SK-N-MC (cell line): ENCODE measurements around the gene KRTAP10-8.

Experiments used
- EZH2 ChIP-seq: fragments of 200-600 bp; sonication (generic); IDR thresholded peaks from one replicate; pipeline ENCODE4 v1.6.1; 2017; ENCODE audit warnings: antibody characterized with exemption
- FOXP2 ChIP-seq: optimal IDR thresholded peaks from 2 replicates; pipeline ENCODE3; 2011; ENCODE audit warnings: mild to moderate bottlenecking, moderate library complexity; ENCODE audit not compliant: insufficient read depth; ENCODE audit errors: extremely low read length, control extremely low read depth
- POLR2AphosphoS5 ChIP-seq: IDR thresholded peaks from 2 replicates; pipeline ENCODE4 v1.6.1; 2012; ENCODE audit warnings: mild to moderate bottlenecking, low read depth, low read length, borderline replicate concordance

DNA sequence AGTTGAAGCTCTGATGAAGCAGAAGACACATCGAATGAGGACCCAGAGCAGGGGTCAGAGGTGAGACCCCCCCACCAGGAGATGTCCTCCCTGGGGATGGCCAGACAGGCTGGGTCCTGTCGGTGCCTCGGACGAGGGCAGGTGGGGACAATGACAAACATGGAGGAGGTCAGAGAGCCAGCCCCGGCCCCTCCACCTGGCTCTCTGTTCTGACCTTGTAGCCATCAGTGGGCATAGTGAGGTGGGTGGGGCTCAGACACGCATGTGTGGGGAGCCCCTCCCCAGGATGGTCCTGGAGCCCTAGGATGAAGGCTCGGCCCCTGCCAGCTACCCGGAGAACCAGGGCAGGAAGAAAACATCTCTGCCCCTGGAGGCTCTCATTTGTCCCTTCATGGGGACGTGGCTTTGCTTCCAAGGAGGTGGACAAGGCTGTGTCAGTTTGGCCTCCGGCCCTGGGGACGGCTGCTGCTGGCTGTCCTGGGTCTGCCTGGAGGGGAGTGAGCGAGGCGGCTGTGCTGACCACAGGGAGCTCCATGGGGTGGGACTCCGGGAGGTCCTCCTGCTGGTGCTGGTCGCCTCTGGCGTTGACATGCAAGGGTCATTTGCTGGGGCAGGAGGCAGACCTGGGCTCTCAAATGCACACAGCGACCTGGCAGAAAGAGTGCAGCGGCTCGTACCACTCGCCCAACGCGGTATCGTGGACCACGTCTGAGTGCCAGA lies 22.1 kb upstream of the KRTAP10-8 start:
- TF ChIP-seq POLR2AphosphoS5 (no peak), EZH2 (no peak), FOXP2 (no peak)
